Activated T-helper 1 cell treated with anti-CD3 and anti-CD28 coated beads, Interleukin-2, amount 50 U/mL, for 16 hours (primary cell): Measurements from ENCODE around the gene ZNF775.
A peak's percentile ranks its signal among the peaks of the same experiment; 100 is the strongest.

ENCODE experiments used
- DNase-seq, 2 donors: peaks; one replicate each; pipeline ENCODE4 v3.0.0-alpha.2; 2020; ENCODE audit warnings: low read depth in 1 of 2, low spot score in 1 of 2

The ZNF775 gene

DNA sequence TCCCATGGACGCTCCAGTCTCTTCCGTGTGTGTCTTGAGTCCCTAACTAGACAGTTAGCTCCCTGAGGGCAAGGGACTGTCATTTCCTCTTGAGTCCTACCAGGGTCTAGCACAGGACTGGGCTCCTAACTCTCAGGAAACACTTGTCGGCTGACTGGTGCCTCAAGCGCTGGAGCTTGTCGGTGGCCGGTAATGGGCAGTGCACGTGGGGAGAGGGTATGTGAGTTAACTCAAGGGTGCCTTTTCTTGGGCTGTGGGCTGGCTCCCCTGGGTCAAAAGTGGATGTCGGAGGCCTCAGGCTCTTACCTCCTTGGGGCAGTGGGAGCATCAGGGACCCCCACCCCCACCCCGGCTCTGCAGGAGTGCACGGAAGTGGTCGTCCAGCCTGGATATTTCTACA is 32.9 kb downstream of the ZNF775 start:
- no peak for DNase-seq

DNA sequence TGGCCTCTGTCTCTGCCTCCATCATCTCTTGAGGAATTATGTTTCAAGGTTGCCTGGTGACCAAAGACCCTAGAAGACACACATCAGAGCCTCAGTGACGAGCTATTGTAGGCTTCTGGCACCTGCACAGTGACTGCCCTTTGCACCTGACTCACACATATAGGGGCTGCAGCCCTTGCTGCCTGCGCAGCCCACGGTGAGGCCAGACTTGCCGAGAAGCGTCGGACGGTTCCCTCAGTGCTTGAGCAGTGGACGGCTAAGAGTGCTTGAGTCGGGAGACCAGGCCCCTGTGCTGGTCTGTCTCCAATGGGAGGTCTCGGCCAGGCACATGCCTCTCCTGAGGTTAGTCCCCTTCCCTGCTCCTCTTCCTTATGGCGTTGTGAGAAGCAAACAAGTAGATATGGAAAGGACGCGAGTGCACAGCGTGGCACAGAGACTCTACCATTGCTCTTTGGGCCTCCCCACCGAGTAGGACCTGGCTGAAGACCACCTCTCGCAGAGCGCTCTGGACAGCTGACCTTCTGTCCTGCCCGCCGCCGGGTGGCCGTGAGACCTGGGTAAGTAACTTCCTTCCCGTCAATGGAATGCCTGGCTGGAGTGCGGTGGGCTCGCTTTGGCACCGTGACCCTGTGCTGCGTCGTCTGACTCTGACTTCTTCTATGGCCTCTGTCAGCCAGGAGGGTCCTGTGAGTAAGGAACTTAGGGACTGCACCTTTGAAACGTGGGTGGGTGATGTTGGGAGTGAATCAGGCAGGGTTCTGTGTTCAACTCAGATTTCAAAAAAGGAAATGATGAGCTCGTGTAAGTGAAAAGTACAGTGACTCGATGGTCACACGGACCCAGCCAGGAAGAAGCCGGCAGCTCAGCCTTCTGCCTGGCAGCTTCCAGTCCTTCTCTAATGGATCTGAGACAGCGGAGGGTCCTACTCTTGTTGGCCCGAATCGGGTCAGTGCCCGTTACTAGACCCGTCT is 33.7 kb downstream of the ZNF775 start:
- DNase-seq = no peak

DNA sequence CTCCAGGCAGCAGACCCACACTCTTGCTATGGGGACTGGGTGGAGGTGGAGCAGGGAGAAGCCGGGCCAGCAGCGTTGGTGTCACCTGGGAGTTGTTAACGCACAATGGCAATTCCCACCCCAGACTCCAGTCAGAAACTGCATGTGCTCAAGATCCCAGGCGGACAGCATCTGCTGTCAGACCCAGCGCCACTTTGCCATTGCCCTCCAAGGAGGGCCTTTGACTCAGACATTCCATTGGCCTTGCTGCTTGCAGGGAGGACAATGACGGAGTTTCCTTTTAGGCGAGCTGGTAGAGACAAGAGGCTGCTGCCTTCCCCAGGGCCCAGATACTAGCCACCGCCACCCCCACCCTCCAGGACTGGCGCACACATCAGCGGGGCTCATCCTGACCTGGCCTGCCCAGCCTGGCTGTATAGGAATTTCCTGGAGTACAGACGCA is 34.5 kb downstream of the ZNF775 start:
- no peak for DNase-seq

DNA sequence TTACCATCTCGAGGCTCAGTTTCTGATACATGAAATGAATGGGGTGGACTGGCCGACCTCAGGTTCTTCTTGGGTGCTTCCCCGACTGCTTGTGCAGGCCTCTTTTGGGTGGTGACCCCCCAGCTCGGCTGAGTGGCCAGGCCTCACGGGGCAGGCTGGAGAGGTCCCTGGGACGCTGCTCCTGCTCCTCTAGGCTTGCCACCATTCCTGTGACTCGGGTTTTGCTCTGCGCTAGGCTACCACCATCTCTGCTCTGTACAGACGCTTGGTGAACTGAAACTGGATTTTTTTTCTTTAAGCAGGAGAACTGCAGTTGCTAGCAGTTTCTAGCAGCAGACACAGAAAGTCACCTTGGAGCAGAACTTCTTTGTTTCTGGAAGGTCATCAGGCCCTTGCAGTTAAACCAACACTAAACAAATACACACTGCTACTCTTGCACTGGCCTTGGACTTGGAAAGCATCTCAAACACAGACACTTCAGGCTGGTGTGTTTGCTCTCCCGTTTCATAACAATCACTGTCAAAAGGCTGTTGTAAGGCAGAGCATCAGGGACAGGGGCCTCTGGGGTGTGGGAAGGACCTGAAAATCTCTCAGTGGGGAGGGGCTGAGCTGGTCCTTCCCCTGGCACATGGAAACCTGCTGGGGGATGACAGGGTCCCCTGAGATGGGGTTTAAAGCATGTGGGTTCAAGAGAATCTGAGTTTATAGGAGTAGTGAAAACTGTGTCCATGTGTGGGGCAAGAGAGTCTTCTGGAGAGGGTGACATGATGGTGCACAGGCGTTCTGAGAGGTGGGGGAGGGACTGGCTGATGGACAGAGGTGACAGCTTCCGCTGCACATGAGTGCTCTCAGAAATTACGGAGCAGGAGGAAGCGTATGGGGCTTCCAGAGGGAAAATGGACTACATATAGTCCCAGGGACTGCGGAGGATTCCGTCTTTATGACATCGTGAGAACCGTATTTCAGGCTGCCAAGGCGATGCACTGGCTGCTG is 36.3 kb downstream of the ZNF775 start:
- DNase-seq = no peak

DNA sequence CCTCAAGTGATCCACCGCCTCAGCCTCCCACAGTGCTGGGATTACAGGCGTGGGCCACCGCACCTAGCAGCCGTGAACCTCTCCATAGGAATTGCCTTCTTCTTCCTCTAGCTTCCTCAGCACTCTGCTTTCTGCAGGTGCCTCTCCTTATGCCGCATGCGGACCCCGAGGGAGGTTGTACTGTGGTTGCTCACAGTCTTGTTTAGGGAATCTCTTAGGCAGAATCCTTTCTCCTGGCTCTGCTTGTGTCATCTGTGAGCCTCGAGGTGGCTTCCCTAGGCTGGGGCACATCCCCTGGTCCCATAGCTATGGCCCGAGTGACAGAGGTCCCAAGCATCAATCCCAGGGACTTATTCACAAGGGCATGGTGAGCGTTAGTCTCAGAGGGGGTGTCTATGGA is 38.1 kb downstream of the ZNF775 start:
- no peak for DNase-seq

DNA sequence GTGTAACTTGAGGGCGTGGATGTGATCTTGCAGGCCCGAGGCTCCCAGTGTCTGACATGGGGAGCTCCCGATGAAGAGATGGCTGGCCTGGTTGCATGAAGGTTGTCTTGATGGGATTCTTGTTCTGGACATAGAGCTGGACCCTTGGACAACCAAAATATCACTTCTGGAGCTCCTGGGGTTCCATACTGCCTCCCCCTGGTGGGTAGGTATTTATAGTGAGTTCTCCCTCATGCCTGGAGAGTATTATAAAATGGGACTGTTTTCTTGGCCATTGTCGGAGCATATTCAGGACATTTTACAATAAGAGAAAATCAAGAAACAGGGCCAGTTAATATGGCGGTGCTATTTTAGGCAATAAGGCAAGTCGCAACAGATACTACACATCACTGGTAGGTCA is 38.7 kb downstream of the ZNF775 start:
- no peak for DNase-seq

DNA sequence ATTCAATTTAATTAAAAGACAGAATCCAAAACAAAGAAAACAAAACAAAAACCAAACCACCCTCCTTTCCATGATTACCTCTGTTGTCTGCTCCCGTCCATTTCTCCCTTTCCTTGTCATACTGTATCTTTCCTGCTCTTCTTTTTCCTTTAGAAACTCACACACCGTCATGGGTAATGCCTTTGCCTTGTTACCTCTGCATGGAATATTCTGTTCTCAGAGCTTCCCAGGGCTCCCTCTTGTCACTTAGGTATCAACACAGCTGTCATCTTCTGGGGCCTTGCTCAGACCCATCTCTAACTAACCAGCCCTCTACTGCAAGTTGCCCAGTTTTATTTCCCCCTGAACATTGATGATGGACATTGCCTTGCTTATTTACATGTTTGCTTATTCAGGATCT is 41.1 kb downstream of the ZNF775 start:
- DNase-seq = no peak

DNA sequence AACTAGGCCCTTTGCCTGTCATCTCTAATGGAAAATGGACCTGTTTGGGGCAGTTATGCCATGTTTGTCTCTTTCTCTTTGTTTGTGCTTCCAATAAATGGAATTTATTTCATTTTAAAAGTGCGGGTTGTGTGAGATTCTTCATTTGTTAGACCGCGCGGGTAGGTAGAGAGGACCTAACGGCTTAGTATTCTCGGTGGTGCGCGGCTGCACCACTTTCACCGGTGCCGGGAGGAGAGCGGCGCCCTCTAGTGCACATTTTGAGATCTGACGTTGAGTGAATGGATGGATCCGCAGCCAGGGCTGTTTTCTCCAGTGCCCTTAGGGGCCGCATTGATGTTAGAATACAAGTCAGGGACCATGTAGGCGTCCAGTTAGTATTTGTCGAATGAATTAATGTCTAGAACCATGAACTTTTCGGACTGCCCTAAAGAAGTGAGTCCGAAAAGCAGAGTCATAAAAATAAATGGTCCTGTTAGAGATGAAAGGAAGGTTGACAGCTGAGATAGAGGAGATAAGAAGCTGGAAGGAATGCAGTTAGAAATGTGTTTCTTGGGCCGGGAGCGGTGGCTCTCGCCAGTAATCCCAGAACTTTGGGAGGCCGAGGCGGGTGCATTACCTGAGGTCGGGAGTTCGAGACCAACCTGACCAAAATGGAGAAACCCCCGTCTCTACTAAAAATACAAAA is 42.0 kb downstream of the ZNF775 start:
- DNase-seq = peak; percentile 74 to 77

DNA sequence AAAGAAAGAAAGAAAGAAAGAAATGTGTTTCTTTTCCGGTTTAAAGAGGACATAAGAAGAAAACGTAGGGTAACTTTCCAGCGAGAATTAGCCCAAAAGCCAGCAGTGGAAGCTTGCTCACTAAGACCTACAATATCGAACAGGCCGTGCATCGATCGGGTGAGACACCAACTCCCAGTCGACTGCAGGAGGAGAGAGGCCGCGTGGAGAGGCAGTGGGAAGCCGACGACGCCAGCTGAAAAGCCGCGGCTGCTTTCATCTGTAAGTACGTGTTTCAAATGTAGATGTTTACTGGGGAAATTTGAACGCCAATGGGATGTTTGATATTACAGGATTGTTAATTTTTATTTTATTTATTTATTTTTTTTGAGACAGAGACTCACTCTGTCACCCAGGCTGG is 42.7 kb downstream of the ZNF775 start:
- DNase-seq = no peak

DNA sequence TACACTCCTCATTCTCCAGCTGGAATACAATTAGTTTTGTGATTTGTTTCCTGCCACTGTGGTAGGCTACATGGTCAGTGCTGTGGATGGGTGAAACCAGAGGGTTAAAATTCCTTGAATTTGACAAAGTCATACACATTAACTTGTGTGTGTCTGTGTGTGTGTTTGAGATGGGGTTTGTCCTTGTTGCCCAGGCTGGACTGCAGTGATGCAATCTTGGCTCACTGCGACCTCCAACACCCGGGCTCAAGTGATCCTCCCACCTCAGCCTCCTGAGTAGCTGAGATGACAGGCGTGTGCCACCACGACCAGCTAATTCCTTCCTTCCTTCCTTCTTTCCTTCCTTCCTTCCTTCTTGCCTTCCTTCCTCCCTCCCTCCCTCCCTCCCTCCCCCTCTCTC is 46.5 kb downstream of the ZNF775 start:
- no peak for DNase-seq

DNA sequence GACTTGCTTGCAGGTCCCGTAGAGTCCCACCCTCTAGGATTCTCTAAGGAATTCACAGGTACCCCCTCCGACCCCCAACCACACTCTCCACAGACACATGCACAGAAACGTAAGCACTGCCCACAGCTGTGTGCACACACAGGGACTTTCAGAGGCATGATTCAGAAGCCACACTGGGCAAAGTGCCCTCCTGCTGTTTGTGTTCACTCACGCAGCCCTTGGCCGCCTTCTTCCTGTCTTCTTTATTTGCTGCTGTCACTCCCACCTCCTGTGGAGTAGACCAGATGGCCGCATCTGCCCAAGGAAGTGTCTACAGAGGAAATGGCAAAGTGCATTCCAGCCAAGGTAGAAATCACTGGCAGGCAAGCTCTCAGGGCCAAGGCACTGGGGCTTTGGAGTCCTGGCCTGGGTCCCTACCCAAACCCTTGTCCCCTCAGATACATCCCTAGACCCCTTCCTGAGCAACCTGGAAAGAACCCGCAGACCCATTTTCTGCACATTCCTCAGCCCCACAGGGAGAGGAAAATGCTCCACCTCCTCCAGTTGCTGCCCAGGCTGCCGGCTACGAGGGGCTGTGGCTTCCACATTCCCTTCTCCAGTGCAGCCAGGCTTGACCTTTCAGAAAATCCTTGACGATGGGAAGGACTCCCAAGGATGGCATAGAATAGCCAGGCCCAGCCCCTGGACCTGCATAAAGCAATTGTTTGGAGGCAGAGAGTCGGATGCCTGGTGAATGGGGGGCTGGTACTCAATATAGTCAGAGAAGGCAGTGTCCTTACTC is 49.7 kb downstream of the ZNF775 start:
- no peak for DNase-seq

DNA sequence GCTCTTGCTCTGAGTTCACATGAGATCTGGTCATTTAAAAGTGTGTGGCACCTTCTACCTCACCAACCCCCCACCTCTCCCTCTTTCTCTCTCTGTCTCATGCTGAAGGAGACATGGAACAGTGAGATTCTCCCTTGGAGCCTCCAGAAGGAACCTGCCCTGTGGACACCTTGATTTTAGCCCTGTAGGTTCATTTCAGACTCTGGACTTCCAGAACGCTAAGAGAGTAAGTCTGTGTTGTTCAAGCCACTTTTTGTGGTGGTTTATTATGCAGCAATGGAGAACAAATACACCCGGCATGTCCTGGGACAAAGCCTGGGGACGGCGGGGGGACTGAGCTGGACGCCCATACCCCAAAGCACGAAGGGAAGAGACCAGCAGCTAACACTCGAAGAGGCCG is 50.6 kb downstream of the ZNF775 start:
- no peak for DNase-seq

DNA sequence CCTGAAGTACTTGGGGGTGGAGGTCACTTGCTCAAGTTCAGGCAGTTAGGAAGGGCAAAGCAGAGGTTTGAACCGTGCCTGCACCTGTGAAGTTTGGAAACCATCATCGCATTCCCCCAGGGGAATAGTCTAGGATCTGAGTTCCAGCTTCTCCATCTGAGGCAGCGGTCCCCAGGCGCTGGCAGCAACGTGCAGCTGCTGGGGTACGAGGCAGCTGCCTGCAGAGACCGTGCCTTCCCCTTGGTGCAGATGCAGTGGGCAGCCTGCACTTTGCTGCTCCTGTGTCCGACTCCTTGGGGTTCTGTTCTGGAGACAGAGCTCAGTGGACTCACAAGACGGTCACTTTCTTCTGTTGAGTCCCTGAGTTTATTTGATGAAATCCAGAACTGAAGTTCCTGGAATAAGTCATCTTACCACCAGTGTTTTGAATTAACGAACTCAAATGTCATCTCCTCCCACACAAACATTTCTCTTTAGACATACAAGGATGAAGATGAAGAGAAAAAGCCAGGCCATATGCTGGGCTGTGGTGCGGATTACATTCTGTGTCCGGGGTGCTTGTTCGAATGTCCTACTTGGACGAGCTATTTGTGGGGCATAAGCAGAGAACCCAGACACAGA is 51.4 kb downstream of the ZNF775 start:
- DNase-seq = no peak

DNA sequence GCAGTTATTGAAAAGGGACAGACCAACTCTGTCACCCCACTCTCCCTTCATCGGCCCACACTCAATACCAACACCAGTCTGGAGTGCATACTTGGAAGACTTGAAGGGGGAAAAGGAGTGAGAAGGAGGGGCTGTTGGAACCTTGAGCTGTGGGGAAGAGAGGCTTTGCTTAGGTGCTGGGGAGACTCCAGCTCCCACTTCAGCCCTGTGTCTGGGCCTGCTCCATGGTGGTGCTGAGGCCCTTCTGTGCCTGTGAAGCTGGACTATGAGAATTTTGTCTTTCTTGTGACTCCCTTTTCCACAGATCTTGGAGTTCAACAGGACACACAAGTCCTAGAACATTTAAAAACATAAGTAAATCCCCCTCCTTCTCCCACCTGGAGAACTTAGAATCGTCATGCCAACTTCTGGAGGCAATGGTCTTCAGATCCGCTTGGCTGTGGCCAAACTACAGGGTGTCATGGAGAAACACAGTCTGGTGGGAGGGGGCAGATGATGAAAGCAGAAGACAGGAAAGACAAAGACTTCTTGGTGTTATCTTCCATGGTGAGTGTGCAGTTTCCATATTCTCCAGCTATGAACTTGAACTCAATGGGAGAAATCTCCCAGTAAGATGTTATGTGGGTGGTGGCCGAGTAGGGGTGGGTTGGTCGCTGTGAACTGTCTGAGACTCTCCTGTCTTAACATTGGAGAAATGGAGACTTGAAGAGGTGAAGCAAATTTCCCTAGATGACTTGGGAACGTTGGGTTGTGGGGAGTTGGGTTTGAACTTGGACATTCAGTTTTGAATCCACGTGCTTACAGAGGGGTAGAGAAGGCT is 52.9 kb downstream of the ZNF775 start:
- no peak for DNase-seq

DNA sequence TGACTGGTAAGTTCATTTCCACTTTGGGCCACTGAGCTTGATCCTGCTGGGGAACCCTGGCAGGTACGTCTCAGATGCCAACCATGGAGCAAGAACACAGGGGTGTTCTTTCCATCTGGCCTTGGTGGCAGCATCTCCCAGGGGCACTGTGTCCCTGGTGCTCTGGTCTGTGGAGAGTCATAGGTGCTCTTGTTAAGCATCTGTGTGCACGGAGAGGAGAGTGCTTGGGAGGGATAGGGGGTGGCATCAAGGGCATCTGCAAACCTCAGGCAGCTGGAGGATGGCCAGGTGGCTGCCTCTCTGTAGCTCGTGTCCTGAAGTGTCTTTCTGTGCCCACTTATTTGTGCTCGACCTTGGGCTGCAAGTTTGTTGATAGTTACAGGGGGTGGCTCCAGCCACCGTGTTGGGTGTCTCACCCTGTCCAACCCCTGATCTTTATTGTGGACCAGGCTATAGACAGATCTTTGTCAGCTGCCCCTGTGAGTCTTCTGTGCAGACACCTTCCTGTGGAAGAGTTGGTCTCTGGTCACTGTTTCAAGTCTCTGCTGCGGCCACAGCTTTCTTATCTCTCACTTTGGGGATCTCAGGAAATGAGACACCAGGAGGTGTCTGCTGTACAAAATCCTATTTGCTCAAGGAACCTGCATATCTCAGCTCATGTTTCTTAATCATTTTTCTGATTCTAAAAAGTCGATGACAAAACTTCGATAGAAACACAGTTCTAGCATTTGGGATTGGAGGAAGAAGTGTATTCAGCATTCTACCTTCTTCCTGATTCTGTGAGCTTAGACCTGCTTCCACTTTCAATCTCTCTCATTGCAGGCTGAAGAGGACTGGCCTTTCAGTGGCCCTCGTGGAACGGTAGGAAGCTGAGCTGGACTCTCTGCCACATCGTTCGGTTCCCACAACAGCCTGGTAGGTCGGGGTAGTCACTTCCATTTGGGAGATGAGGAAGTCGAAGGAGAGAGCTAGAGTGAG is 54.1 kb downstream of the ZNF775 start:
- no peak for DNase-seq

DNA sequence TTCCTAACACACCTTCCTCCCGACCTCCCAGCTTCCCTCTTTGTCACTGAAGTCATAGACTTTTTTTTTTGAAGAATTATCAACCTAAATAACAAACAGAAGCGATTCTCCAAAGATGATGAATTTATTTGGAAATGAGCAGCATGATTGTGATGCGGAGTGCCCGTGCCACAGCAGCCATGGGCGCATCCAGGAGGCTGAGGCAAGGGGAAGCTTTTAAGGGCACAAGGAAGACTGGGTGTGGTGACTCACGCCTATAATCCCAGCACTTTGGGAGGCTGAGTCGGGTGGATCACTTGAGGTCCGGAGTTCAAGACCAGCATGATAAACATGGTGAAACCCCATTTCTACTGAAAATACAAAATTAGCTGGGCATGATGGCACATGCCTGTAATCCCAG is 55.1 kb downstream of the ZNF775 start:
- no peak for DNase-seq

DNA sequence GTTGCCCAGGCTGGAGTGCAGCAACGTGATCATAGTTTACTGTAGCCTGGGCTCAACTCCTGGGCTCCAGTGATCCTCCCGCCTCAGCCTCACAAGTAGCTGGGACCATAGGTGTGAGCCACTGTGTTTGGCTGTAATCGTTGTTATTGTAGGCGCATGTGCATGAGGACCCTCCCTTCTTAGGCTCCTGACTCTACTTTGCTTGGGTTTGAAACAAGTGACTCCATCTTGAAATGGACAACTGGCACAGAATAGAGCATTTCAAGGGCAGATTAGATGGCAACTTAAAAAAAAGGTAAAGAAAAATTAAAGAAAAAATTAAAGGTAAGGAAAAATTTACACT is 55.9 kb downstream of the ZNF775 start:
- DNase-seq = no peak
